Activated CD8-positive, alpha-beta T cell treated with anti-CD3 and anti-CD28 coated beads for 36 hours (primary cell): ENCODE results near the gene BCCIP. TPM values are rescaled to one million over a fixed set of nuclear protein-coding genes. Genes with fewer than 3 reads are reported as not detected.

Experiments
- ATAC-seq: fragments of 200-7000 bp; cut with Tn5 transposase; one replicate; pipeline ENCODE4 v1.10.0; 2021; ENCODE audit warnings: mild to moderate bottlenecking, moderate library complexity
- CTCF ChIA-PET: fragments of 350-600 bp; sonication (Branson Sonifier 250); formaldehyde crosslinking; loops from one replicate; lab custom pipeline; 2021; ENCODE audit warnings: antibody characterized with exemption; lab: Charles Lee
- POLR2A ChIA-PET: fragments of 350-600 bp; sonication (Branson Sonifier 250); formaldehyde crosslinking; loops from one replicate; lab custom pipeline; 2021; ENCODE audit warnings: antibody characterized with exemption; lab: Charles Lee
- DNase-seq: peaks from one replicate; pipeline ENCODE4 v3.0.0-alpha.2; 2020
- H3K27ac Mint-ChIP-seq: one replicate; pipeline ENCODE4 v1.8.0; 2021; ENCODE audit warnings: mild to moderate bottlenecking, mixed read lengths
- H3K27me3 Mint-ChIP-seq: one replicate; pipeline ENCODE4 v1.8.0; 2021; ENCODE audit warnings: mixed read lengths
- H3K36me3 Mint-ChIP-seq: one replicate; pipeline ENCODE4 v1.8.0; 2021; ENCODE audit warnings: low read depth, mixed read lengths
- H3K4me1 Mint-ChIP-seq: one replicate; pipeline ENCODE4 v1.8.0; 2021; ENCODE audit warnings: low read depth, mixed read lengths
- H3K4me3 Mint-ChIP-seq: one replicate; pipeline ENCODE4 v1.8.0; 2021; ENCODE audit warnings: mild to moderate bottlenecking, moderate library complexity, mixed read lengths
- H3K9me3 Mint-ChIP-seq: one replicate; pipeline ENCODE4 v1.8.0; 2021; ENCODE audit warnings: mixed read lengths
- intact Hi-C: fragments of 100-400 bp; cut with micrococcal nuclease; formaldehyde crosslinking; loops from one replicate; pipeline ENCODE4 v1.10.0; 2022
- total RNA-seq, 2 experiments: library from RNA; stranded (reverse); gene quantifications; one replicate each; pipeline ENCODE4 v1.2.3, GENCODE V29; 2021
- TF ChIP-seq, protein P1 (sequence below): fragments of 200-600 bp; IDR thresholded peaks from one replicate; pipeline ENCODE4 v1.8.0; 2022; ENCODE audit warnings: antibody characterized with exemption, mild to moderate bottlenecking

Gene BCCIP
- total RNA-seq, 2 experiments from 2014 or later = 113 to 117 TPM

DNA sequence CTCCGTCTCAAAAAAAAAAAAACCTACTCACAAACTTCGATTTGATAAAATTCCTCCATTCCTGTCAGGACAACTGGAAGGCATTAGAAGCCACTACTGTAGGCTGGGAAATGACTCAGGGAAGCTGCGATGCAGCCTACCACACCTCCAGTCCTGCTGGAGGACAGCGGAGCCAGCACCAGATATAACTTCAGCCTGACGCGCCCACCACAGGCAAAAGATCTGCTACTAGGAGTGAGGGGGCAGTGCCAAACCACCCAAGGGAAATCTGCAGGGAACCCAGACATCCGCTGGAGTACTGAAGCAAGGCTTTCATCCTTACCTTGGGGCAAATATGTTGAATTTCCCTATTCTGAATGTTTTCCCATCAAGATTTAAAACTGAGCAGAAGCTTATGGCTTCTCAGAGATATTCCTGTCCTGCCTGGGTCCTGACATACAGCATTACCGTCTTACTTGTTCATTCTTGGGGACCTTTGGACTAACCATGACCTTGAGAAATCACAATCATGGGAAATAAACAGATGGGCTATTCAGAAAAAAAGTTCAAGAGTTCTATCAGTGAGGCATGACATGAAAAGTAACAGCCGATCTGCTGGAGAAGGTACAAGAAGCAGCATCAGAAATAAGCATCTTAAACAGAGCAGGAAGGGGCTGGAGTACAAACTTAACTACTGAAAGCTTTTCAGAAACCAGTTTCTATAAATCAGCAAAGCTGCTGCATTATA is 20.4 kb downstream of the BCCIP start:
- ATAC-seq = no peak
- ChIA-PET POLR2A (interaction anchor here (1.1 kb wide), 1 partner anchor 23 kb away, joined by 3 read pairs; no protein-coding TSS in a partner anchor), CTCF (interaction anchor here (1.6 kb wide), 1 partner anchor 16 kb away, joined by 3 read pairs; no protein-coding TSS in a partner anchor)
- intact Hi-C loops = no loop called here
- Mint-ChIP-seq H3K9me3 (no peaks in the 10 kb centered on the region), H3K4me1 (no peaks in the 10 kb centered on the region), H3K4me3 (no peak overlapping the region), H3K27me3 (no peaks in the 10 kb centered on the region), H3K36me3 (peaks cover 24% of the 10 kb centered on the region), H3K27ac (no peak overlapping the region)
- no peak for DNase-seq
- TF ChIP-seq, protein P1, sequence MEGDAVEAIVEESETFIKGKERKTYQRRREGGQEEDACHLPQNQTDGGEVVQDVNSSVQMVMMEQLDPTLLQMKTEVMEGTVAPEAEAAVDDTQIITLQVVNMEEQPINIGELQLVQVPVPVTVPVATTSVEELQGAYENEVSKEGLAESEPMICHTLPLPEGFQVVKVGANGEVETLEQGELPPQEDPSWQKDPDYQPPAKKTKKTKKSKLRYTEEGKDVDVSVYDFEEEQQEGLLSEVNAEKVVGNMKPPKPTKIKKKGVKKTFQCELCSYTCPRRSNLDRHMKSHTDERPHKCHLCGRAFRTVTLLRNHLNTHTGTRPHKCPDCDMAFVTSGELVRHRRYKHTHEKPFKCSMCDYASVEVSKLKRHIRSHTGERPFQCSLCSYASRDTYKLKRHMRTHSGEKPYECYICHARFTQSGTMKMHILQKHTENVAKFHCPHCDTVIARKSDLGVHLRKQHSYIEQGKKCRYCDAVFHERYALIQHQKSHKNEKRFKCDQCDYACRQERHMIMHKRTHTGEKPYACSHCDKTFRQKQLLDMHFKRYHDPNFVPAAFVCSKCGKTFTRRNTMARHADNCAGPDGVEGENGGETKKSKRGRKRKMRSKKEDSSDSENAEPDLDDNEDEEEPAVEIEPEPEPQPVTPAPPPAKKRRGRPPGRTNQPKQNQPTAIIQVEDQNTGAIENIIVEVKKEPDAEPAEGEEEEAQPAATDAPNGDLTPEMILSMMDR = no peak

DNA sequence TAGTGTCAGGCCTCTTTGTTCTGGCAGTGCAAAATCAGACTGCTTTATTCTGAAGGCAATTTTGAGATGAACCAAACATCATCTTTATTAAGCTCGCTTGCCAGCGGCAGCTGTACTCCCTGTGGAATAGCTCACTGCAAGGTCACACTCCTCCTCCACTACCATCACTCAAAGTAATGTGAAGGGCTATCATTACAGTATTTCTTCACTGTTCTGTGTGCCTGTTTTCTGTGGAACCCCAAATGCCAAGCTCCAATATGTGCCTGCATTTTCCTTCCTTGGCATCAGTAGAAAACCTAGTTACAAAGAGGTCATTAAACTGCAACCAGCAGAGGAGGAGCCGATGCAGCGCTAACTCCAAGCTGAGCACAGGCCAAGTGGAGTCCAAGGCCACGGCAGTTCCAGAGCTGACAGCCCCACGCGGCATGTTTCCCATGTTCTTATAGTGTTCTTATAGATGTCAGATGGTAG is 21.4 kb downstream of the BCCIP start:
- DNase-seq (no peak), ATAC-seq (no peak)
- peaks cover 21% of the 10 kb centered on the region for H3K36me3 Mint-ChIP-seq
- no peak overlapping the region for H3K27ac Mint-ChIP-seq
- ChIA-PET POLR2A (interaction anchor here (1.0 to 1.1 kb wide), 2 partner anchors 24 to 116 kb away, joined by 3 to 4 read pairs; no protein-coding TSS in a partner anchor), CTCF (interaction anchor here (1.4 to 1.6 kb wide), 2 partner anchors 11 to 17 kb away, joined by 3 to 4 read pairs; no protein-coding TSS in a partner anchor)
- intact Hi-C loops = no loop called here
- H3K27me3 Mint-ChIP-seq = no peaks in the 10 kb centered on the region
- H3K4me3 Mint-ChIP-seq = no peak overlapping the region
- H3K9me3 Mint-ChIP-seq = no peaks in the 10 kb centered on the region
- no peaks in the 10 kb centered on the region for H3K4me1 Mint-ChIP-seq
- TF ChIP-seq, protein P1 = no peak

DNA sequence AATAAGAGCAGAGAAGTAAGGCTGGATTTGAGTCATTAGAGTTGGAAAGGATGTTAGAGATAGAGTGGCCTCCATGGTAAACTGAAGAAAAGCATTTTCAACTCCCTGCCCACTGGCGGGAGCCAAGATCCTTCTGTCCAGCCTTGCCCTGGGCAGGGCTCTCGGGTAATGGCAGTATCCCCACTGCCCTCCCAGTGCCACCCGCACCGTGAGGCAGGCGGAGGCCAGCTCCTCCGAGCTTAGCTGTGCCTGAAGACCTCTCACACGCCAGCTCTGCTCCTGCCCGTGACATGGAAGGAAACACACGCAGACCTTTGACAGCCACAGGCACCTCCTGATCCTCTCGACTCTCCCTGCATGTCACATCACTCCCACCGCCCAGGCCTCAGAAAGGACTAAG is 22.3 kb downstream of the BCCIP start:
- POLR2A ChIA-PET = no interaction called here
- H3K9me3 Mint-ChIP-seq = no peaks in the 10 kb centered on the region

DNA sequence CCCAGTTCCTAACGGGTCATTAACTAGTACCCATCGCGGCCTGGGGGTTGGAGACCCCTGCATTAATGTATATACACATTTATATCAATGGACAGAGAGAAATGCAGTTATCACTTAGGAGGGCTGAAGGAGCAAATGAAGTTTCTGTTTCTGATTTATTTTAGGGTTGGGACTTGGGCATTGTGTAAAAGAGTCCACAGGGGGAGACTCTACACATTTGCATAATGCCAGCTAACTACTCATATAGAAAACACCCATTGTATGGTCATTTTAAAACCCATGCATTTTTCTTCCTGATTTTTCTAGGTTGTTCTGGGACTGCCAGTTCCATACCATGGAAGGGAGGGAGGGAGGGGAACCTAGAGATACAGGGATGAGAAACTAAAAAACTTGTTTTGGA is 23.5 kb downstream of the BCCIP start:
- ATAC-seq (no peak), DNase-seq (no peak)
- no peaks in the 10 kb centered on the region for H3K4me1 Mint-ChIP-seq
- ChIA-PET CTCF (no interaction called here), POLR2A (no interaction called here)
- H3K4me3 Mint-ChIP-seq = no peak overlapping the region
- no peak overlapping the region for H3K27ac Mint-ChIP-seq
- H3K27me3 Mint-ChIP-seq = no peaks in the 10 kb centered on the region
- TF ChIP-seq, protein P1 = no peak
- H3K9me3 Mint-ChIP-seq = no peaks in the 10 kb centered on the region
- peaks cover 17% of the 10 kb centered on the region for H3K36me3 Mint-ChIP-seq
- intact Hi-C loops = no loop called here

More for the DNA sequence above, 22.3 kb downstream of the BCCIP start:
- no peak for ATAC-seq
- CTCF ChIA-PET = interaction anchor here (1.4 kb wide), 1 partner anchor 11 kb away, joined by 4 read pairs; no protein-coding TSS in a partner anchor
- Mint-ChIP-seq H3K27me3 (no peaks in the 10 kb centered on the region), H3K27ac (no peak overlapping the region), H3K4me3 (no peak overlapping the region), H3K36me3 (peaks cover 17% of the 10 kb centered on the region), H3K4me1 (no peaks in the 10 kb centered on the region)
- no peak for DNase-seq
- intact Hi-C loops = no loop called here
- TF ChIP-seq, protein P1 = no peak

DNA sequence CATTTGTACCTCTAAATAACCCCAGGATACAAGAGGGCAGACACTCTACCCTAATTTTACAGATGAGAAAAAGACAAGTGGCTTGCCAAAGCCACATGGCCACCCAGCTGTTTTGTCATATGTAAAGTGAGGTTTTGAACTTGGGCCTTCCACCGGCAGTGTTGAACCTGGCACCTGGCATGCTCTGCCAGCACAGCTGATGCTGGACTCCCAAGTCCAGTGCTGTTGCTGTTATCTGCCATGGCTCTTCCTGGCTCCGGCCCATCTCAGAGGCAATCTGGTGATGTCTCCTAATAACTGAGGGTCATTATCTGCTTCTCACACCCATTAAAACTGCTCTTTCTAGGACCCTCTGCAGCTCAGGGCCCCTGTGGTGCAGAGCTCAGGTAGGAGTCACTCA is 25.0 kb downstream of the BCCIP start:
- H3K9me3 Mint-ChIP-seq = no peaks in the 10 kb centered on the region
- H3K36me3 Mint-ChIP-seq = peaks cover 26% of the 10 kb centered on the region
- no peaks in the 10 kb centered on the region for H3K4me1 Mint-ChIP-seq
- ChIA-PET POLR2A (no interaction called here), CTCF (no interaction called here)
- no peak overlapping the region for H3K27ac Mint-ChIP-seq
- TF ChIP-seq, protein P1 = no peak
- no peak for ATAC-seq
- DNase-seq = no peak
- intact Hi-C loops = no loop called here
- H3K4me3 Mint-ChIP-seq = no peak overlapping the region
- H3K27me3 Mint-ChIP-seq = no peaks in the 10 kb centered on the region
